ENCODE measurements around the gene MYL6B. TPM values are rescaled to one million over a fixed set of nuclear protein-coding genes. Genes with fewer than 3 reads are reported as not detected.
"Not testable (repeated sequence)": the region's sequence is repeated elsewhere in the genome, so short reads cannot be mapped to it uniquely, and the experiment has no call there.

MYL6B gene
- total and polyA plus RNA-seq, 2 experiments from 2014 or later = 80.6 to 83.9 TPM

- H3K36me3 ChIP-seq (replicated peaks; ENCODE audit: insufficient read depth, low read depth) = no peaks in the 10 kb centered on the region
- H2AFZ ChIP-seq = no peak overlapping the region
- peaks cover 20% of the 10 kb centered on the region for H3K4me1 ChIP-seq (ENCODE audit: insufficient read depth)
- no peak overlapping the region for H3K4me2 ChIP-seq
- peaks cover 3% of the 10 kb centered on the region for H4K20me1 ChIP-seq (ENCODE audit: insufficient read depth, poor library complexity, severe bottlenecking)
- peaks cover 29% of the 10 kb centered on the region for H3K79me2 ChIP-seq
- H3K9me3 ChIP-seq (ENCODE audit: low read depth) = no peaks in the 10 kb centered on the region
- H3K27me3 ChIP-seq = no peaks in the 10 kb centered on the region
- DNase-seq (ENCODE audit: low spot score) = no peak
- H3K27ac ChIP-seq = no peak overlapping the region
- no peaks in the 10 kb centered on the region for H3K9me2 ChIP-seq (replicated peaks; ENCODE audit: insufficient read depth)
- TF ChIP-seq, protein P1, sequence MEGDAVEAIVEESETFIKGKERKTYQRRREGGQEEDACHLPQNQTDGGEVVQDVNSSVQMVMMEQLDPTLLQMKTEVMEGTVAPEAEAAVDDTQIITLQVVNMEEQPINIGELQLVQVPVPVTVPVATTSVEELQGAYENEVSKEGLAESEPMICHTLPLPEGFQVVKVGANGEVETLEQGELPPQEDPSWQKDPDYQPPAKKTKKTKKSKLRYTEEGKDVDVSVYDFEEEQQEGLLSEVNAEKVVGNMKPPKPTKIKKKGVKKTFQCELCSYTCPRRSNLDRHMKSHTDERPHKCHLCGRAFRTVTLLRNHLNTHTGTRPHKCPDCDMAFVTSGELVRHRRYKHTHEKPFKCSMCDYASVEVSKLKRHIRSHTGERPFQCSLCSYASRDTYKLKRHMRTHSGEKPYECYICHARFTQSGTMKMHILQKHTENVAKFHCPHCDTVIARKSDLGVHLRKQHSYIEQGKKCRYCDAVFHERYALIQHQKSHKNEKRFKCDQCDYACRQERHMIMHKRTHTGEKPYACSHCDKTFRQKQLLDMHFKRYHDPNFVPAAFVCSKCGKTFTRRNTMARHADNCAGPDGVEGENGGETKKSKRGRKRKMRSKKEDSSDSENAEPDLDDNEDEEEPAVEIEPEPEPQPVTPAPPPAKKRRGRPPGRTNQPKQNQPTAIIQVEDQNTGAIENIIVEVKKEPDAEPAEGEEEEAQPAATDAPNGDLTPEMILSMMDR (IDR thresholded peaks at IDR 0.05; ENCODE audit: poor library complexity) = no peak
- no peak for TF ChIP-seq EZH2 (IDR thresholded peaks at IDR 0.05; ENCODE audit: borderline replicate concordance)
- no peak for TF ChIP-seq EZH2phosphoT487 (IDR thresholded peaks at IDR 0.05; ENCODE audit: low read depth, severe bottlenecking, unreplicated experiment)
- H3K4me3 ChIP-seq = no peak overlapping the region
- 87% methylated on average over 1 of the region's 1 CpG for WGBS (ENCODE audit: low lambda C conversion rate, missing lambda C conversion rate)
Observed at GRCh38 chr12:56154246-56154771, 1.9 kb downstream of the MYL6B start.

- Histone ChIP-seq H3K36me3 (replicated peaks; ENCODE audit: insufficient read depth, low read depth) (no peaks in the 10 kb centered on the region), H4K20me1 (ENCODE audit: insufficient read depth, poor library complexity, severe bottlenecking) (peaks cover 8% of the 10 kb centered on the region), H3K4me3 (no peak overlapping the region), H2AFZ (no peak overlapping the region), H3K9me2 (replicated peaks; ENCODE audit: insufficient read depth) (no peaks in the 10 kb centered on the region), H3K27ac (no peak overlapping the region), H3K27me3 (no peaks in the 10 kb centered on the region), H3K4me2 (no peak overlapping the region), H3K4me1 (ENCODE audit: insufficient read depth) (peaks cover 25% of the 10 kb centered on the region), H3K79me2 (peaks cover 34% of the 10 kb centered on the region), H3K9me3 (ENCODE audit: low read depth) (no peaks in the 10 kb centered on the region)
- 96% methylated on average over 5 of the region's 5 CpGs for WGBS (ENCODE audit: low lambda C conversion rate, missing lambda C conversion rate)
- DNase-seq (ENCODE audit: low spot score) = no peak
- TF ChIP-seq, protein P1 (IDR thresholded peaks at IDR 0.05; ENCODE audit: poor library complexity) = no peak
- TF ChIP-seq EZH2phosphoT487 (IDR thresholded peaks at IDR 0.05; ENCODE audit: low read depth, severe bottlenecking, unreplicated experiment) = no peak
- TF ChIP-seq EZH2 (IDR thresholded peaks at IDR 0.05; ENCODE audit: borderline replicate concordance) = no peak
Observed at GRCh38 chr12:56154818-56155217, 2.4 kb downstream of the MYL6B start.

- Histone ChIP-seq H3K9me3 (ENCODE audit: low read depth) (no peaks in the 10 kb centered on the region), H3K79me2 (peaks cover 40% of the 10 kb centered on the region), H4K20me1 (ENCODE audit: insufficient read depth, poor library complexity, severe bottlenecking) (peaks cover 13% of the 10 kb centered on the region), H3K4me2 (no peak overlapping the region), H3K4me1 (ENCODE audit: insufficient read depth) (peaks cover 30% of the 10 kb centered on the region), H3K36me3 (replicated peaks; ENCODE audit: insufficient read depth, low read depth) (no peaks in the 10 kb centered on the region), H3K27ac (no peak overlapping the region), H3K9me2 (replicated peaks; ENCODE audit: insufficient read depth) (no peaks in the 10 kb centered on the region), H3K27me3 (no peaks in the 10 kb centered on the region), H2AFZ (no peak overlapping the region), H3K4me3 (no peak overlapping the region)
- no peak for DNase-seq (ENCODE audit: low spot score)
- WGBS (ENCODE audit: low lambda C conversion rate, missing lambda C conversion rate) = 87% methylated on average over 11 of the region's 11 CpGs
- no peak for TF ChIP-seq EZH2 (IDR thresholded peaks at IDR 0.05; ENCODE audit: borderline replicate concordance)
- no peak for TF ChIP-seq EZH2phosphoT487 (IDR thresholded peaks at IDR 0.05; ENCODE audit: low read depth, severe bottlenecking, unreplicated experiment)
Observed at GRCh38 chr12:56155256-56155845, 3.0 kb downstream of the MYL6B start.

GRCh38 chr12:56156464-56157200, 4.2 kb downstream of the MYL6B start:
- 92% methylated on average over 21 of the region's 21 CpGs for WGBS (ENCODE audit: low lambda C conversion rate, missing lambda C conversion rate)
- peak overlapping the region; percentile 39 for H2AFZ ChIP-seq
- not testable (repeated sequence) for H3K9me3 ChIP-seq (ENCODE audit: low read depth); H3K36me3 ChIP-seq (replicated peaks; ENCODE audit: insufficient read depth, low read depth); H3K9me2 ChIP-seq (replicated peaks; ENCODE audit: insufficient read depth); DNase-seq (ENCODE audit: low spot score); H3K27me3 ChIP-seq
- H3K4me3 ChIP-seq = peak overlapping the region; percentile 11
- H3K4me2 ChIP-seq = peak overlapping the region; percentile 88
- H3K4me1 ChIP-seq (ENCODE audit: insufficient read depth) = peaks cover 38% of the 10 kb centered on the region
- peaks cover 25% of the 10 kb centered on the region for H4K20me1 ChIP-seq (ENCODE audit: insufficient read depth, poor library complexity, severe bottlenecking)
- peak overlapping the region; percentile 99 for H3K27ac ChIP-seq
- peaks cover 50% of the 10 kb centered on the region for H3K79me2 ChIP-seq
